IMR-90 (cell line): ENCODE data around the gene FBXO15. TPM values are rescaled to one million over a fixed set of nuclear protein-coding genes. Genes with fewer than 3 reads are reported as not detected.

Experiments used
- ATAC-seq: fragments of 200-7000 bp; cut with Tn5 transposase; 2 replicates; pipeline ENCODE4 v1.9.1; 2020; ENCODE audit warnings: low read depth, mild to moderate bottlenecking, moderate library complexity
- BruUV-seq: library from RNA; stranded (reverse); fragments of 400-500 nt; replicated peaks from 2 replicates; lab custom pipeline; 2021; lab: Mats Ljungman, UMichigan
- CTCF ChIA-PET: fragments of 300-600 bp; formaldehyde crosslinking; extraction: SDS; loops from one replicate; lab custom pipeline; 2021; ENCODE audit warnings: antibody characterized with exemption; lab: Yijun Ruan, JAX
- POLR2A ChIA-PET: fragments of 300-600 bp; sonication (Branson Sonifier 250); formaldehyde crosslinking; loops from one replicate; lab custom pipeline; 2022; ENCODE audit warnings: antibody characterized with exemption; ENCODE audit not compliant: unreplicated experiment; lab: Charles Lee
- DNase-seq: peaks from one replicate; pipeline ENCODE4 v3.0.0; 2013
- H2AFZ ChIP-seq: replicated peaks from 2 replicates; pipeline ENCODE3; 2013; ENCODE audit warnings: low read length, mild to moderate bottlenecking; ENCODE audit not compliant: poor library complexity
- H2AK5ac ChIP-seq: 2 replicates; pipeline ENCODE4 v1.6.1; 2013; ENCODE audit warnings: low read depth, low read length, inconsistent platforms
- H2AK9ac ChIP-seq: replicated peaks from 2 replicates; pipeline ENCODE3; 2013; ENCODE audit warnings: mild to moderate bottlenecking, low read depth, low read length, moderate library complexity; ENCODE audit not compliant: poor library complexity
- H2BK120ac ChIP-seq: 2 replicates; pipeline ENCODE4 v1.6.1; 2013; ENCODE audit warnings: low read depth, low read length, inconsistent platforms
- H2BK15ac ChIP-seq: 3 replicates; pipeline ENCODE4 v1.6.1; 2013; ENCODE audit warnings: low read depth, low read length, inconsistent platforms
- H2BK20ac ChIP-seq: 2 replicates; pipeline ENCODE4 v1.6.1; 2013; ENCODE audit warnings: low read depth, mild to moderate bottlenecking, inconsistent platforms, low read length, moderate library complexity
- H2BK5ac ChIP-seq: 2 replicates; pipeline ENCODE4 v1.6.1; 2013; ENCODE audit warnings: mild to moderate bottlenecking, low read depth, low read length, inconsistent platforms; ENCODE audit not compliant: poor library complexity, severe bottlenecking
- H3K14ac ChIP-seq: replicated peaks from 2 replicates; pipeline ENCODE4 v1.6.1; 2013; ENCODE audit warnings: low read depth, low read length, inconsistent platforms
- H3K18ac ChIP-seq: 2 replicates; pipeline ENCODE4 v1.6.1; 2013; ENCODE audit warnings: low read depth, low read length, control low read depth
- H3K23ac ChIP-seq: 2 replicates; pipeline ENCODE4 v1.6.1; 2013; ENCODE audit warnings: low read depth, low read length, inconsistent platforms
- H3K27ac ChIP-seq: 2 replicates; pipeline ENCODE4 v1.5.1; 2013; ENCODE audit warnings: mild to moderate bottlenecking, control low read depth, low read length; ENCODE audit not compliant: insufficient read depth
- H3K27me3 ChIP-seq: 2 replicates; pipeline ENCODE4 v1.6.1; 2013; ENCODE audit warnings: low read length; ENCODE audit not compliant: control insufficient read depth, insufficient read depth
- H3K36me3 ChIP-seq: 2 replicates; pipeline ENCODE4 v1.6.1; 2013; ENCODE audit warnings: low read length, mixed read lengths; ENCODE audit not compliant: control insufficient read depth, insufficient read depth
- H3K4ac ChIP-seq: 2 replicates; pipeline ENCODE4 v1.6.1; 2013; ENCODE audit warnings: low read depth, low read length, inconsistent platforms
- H3K4me1 ChIP-seq: 2 replicates; pipeline ENCODE4 v1.6.1; 2013; ENCODE audit warnings: low read length, mixed read lengths; ENCODE audit not compliant: control insufficient read depth, insufficient read depth
- H3K4me2 ChIP-seq: 2 replicates; pipeline ENCODE4 v1.6.1; 2013; ENCODE audit warnings: low read depth, mild to moderate bottlenecking, control low read depth, low read length, moderate library complexity
- H3K4me3 ChIP-seq: 2 replicates; pipeline ENCODE4 v1.5.1; 2013; ENCODE audit warnings: low read depth, mild to moderate bottlenecking, control low read depth, low read length, moderate library complexity; ENCODE audit not compliant: insufficient read depth
- H3K56ac ChIP-seq: 2 replicates; pipeline ENCODE4 v1.6.1; 2013; ENCODE audit warnings: low read length, inconsistent platforms; ENCODE audit not compliant: insufficient read depth; ENCODE audit errors: extremely low read depth
- H3K79me1 ChIP-seq, 2 experiments: 2 replicates each; pipeline ENCODE4 v1.6.1; 2013; ENCODE audit warnings: low read length in 2 of 2, inconsistent platforms in 1 of 2, low read depth in 1 of 2
- H3K9ac ChIP-seq: 2 replicates; pipeline ENCODE4 v1.6.1; 2013; ENCODE audit warnings: low read depth, low read length, control low read depth
- H3K9me1 ChIP-seq: 2 replicates; pipeline ENCODE4 v1.6.1; 2013; ENCODE audit warnings: low read length, inconsistent platforms; ENCODE audit not compliant: insufficient read depth
- H3K9me3 ChIP-seq: 2 replicates; pipeline ENCODE4 v1.6.1; 2013; ENCODE audit warnings: low read length; ENCODE audit not compliant: control insufficient read depth, insufficient read depth
- H4K20me1 ChIP-seq: 2 replicates; pipeline ENCODE4 v1.6.1; 2013; ENCODE audit warnings: low read length, inconsistent platforms; ENCODE audit not compliant: insufficient read depth
- H4K5ac ChIP-seq: 2 replicates; pipeline ENCODE4 v1.6.1; 2013; ENCODE audit warnings: mild to moderate bottlenecking, low read depth, low read length, control low read depth
- H4K8ac ChIP-seq, 2 experiments: 2 replicates each; pipeline ENCODE4 v1.6.1; 2013; ENCODE audit warnings: low read depth in 2 of 2, low read length in 2 of 2, control low read depth in 1 of 2, inconsistent platforms in 1 of 2
- H4K91ac ChIP-seq: 2 replicates; pipeline ENCODE4 v1.6.1; 2013; ENCODE audit warnings: low read depth, low read length, inconsistent platforms; ENCODE audit not compliant: insufficient read depth
- BHLHE40 ChIP-seq: fragments of 150-350 bp; IDR thresholded peaks from 2 replicates; pipeline ENCODE4 v1.6.1; 2016; ENCODE audit warnings: mild to moderate bottlenecking, low read depth, low read length
- CEBPB ChIP-seq: IDR thresholded peaks from 2 replicates; pipeline ENCODE4 v1.6.1; 2012; ENCODE audit warnings: low read depth, low read length, improper control_type of control experiment
- CHD1 ChIP-seq: IDR thresholded peaks from 2 replicates; pipeline ENCODE4 v1.6.1; 2012; ENCODE audit warnings: low read depth, low read length, improper control_type of control experiment
- ELK1 ChIP-seq: fragments of 150-350 bp; IDR thresholded peaks from 2 replicates; pipeline ENCODE4 v1.6.1; 2016; ENCODE audit warnings: low read depth, mild to moderate bottlenecking, low read length, moderate library complexity, borderline replicate concordance
- FOS ChIP-seq: fragments of 150-350 bp; IDR thresholded peaks from 2 replicates; pipeline ENCODE4 v1.6.1; 2016; ENCODE audit warnings: low read depth, low read length
- MAFK ChIP-seq: IDR thresholded peaks from 2 replicates; pipeline ENCODE4 v1.6.1; 2012; ENCODE audit warnings: low read depth, low read length, improper control_type of control experiment
- MAZ ChIP-seq: IDR thresholded peaks from 2 replicates; pipeline ENCODE4 v1.6.1; 2012; ENCODE audit warnings: low read depth, mild to moderate bottlenecking, low read length, improper control_type of control experiment, moderate library complexity, borderline replicate concordance
- MXI1 ChIP-seq: IDR thresholded peaks from 2 replicates; pipeline ENCODE4 v1.6.1; 2012; ENCODE audit warnings: low read depth, mild to moderate bottlenecking, low read length, moderate library complexity, borderline replicate concordance
- NFE2L2 ChIP-seq: fragments of 150-350 bp; IDR thresholded peaks from 2 replicates; pipeline ENCODE4 v1.6.1; 2016; ENCODE audit warnings: low read depth, mild to moderate bottlenecking, low read length
- POLR2A ChIP-seq: IDR thresholded peaks from 2 replicates; pipeline ENCODE4 v1.6.1; 2012; ENCODE audit warnings: mild to moderate bottlenecking, low read depth, low read length
- RAD21 ChIP-seq: IDR thresholded peaks from 2 replicates; pipeline ENCODE4 v1.6.1; 2012; ENCODE audit warnings: low read length, improper control_type of control experiment
- RCOR1 ChIP-seq: IDR thresholded peaks from 2 replicates; pipeline ENCODE4 v1.6.1; 2012; ENCODE audit warnings: mild to moderate bottlenecking, low read length, improper control_type of control experiment; ENCODE audit not compliant: insufficient replicate concordance
- RFX5 ChIP-seq: IDR thresholded peaks from 2 replicates; pipeline ENCODE4 v1.8.0; 2012; ENCODE audit warnings: low read depth, mild to moderate bottlenecking, low read length, moderate library complexity
- SMC3 ChIP-seq: fragments of 150-350 bp; IDR thresholded peaks from 2 replicates; pipeline ENCODE4 v1.6.1; 2016; ENCODE audit warnings: low read depth, mild to moderate bottlenecking, antibody characterized with exemption, low read length, moderate library complexity
- USF2 ChIP-seq: fragments of 150-350 bp; IDR thresholded peaks from 2 replicates; pipeline ENCODE4 v1.6.1; 2017; ENCODE audit warnings: mild to moderate bottlenecking, antibody characterized with exemption, low read length, low read depth
- WGBS, 2 experiments: methylation state at CpG; one replicate each; pipeline versions ENCODE4 v1.1.5 to v1.1.7; 2013; ENCODE audit warnings: missing lambda C conversion rate in 2 of 2; ENCODE audit not compliant: insufficient read length in 1 of 2; ENCODE audit errors: extremely low coverage in 2 of 2; 5-methylcytosine and 5-hydroxymethylcytosine counted together
- dilution Hi-C: fragments of 300-500 bp; cut with HindIII; formaldehyde crosslinking; loops from one replicate; pipeline ENCODE4 v1.14.3; 2018; ENCODE audit warnings: low sequenced_read_pairs; ENCODE audit not compliant: unreplicated experiment
- in situ Hi-C: fragments of 300-500 bp; cut with MboI; formaldehyde crosslinking; loops from 3 replicates; pipeline ENCODE4 v1.14.3; 2019; ENCODE audit warnings: low sequenced_read_pairs, inconsistent platforms, mixed read lengths
- intact Hi-C: fragments of 100-400 bp; cut with micrococcal nuclease; formaldehyde crosslinking; loops from 2 replicates; pipeline ENCODE4 v1.10.0; 2022
- polyA plus RNA-seq, 3 experiments: library from polyadenylated mRNA; depleted of rRNA; stranded (reverse); fragments of >200 nt; gene quantifications; 2 replicates each; pipeline ENCODE4 v1.2.3, GENCODE V29; 2012; ENCODE audit warnings: low replicate concordance in 1 of 3
- total RNA-seq: library from RNA; depleted of rRNA; stranded (reverse); fragments of >200 nt; gene quantifications from 2 replicates; pipeline ENCODE4 v1.2.3, GENCODE V29; 2012
- TF ChIP-seq, protein P1 (sequence below): conservative IDR thresholded peaks from 2 replicates; pipeline ENCODE4 v1.5.1; 2012; ENCODE audit warnings: mild to moderate bottlenecking, low read depth, low read length, improper control_type of control experiment

FBXO15 gene
- total and polyA plus RNA-seq, 2 of the 4 experiments (the other 2 are of a cell fraction): 0.90 to 2.0 TPM

GRCh38 chr18:74140582-74140981 lies 7.1 kb downstream of the FBXO15 start:
- Histone ChIP-seq H3K4ac (peak overlapping the region; percentile 85), H3K4me3 (no peak overlapping the region), H3K9me3 (no peaks in the 10 kb centered on the region), H4K5ac (peak overlapping the region; percentile 58; the same call in 1 of the 2 replicates), H4K91ac (peak overlapping the region; percentile 41; the same call in 1 of the 2 replicates), H3K14ac (peak overlapping the region; percentile 41), H2BK15ac (peak overlapping the region; percentile 90; the same call in 2 of the 3 replicates), H3K9ac (no peak overlapping the region), H2BK120ac (peak overlapping the region; percentile 85), H2AK5ac (peak overlapping the region; percentile 85), H3K4me2 (no peak overlapping the region), H3K56ac (no peak overlapping the region), H3K36me3 (no peaks in the 10 kb centered on the region), H3K27ac (peak overlapping the region; percentile 49; the same call in 1 of the 2 replicates), H4K20me1 (no peaks in the 10 kb centered on the region), H3K4me1 (peaks cover 22% of the 10 kb centered on the region), H3K23ac (peak overlapping the region; percentile 83; the same call in 1 of the 2 replicates), H2AFZ (no peak overlapping the region), H3K18ac (peak overlapping the region; percentile 83; the same call in 1 of the 2 replicates), H3K9me1 (peaks cover 4% of the 10 kb centered on the region; the same call in 1 of the 2 replicates), H3K27me3 (no peaks in the 10 kb centered on the region), H2BK20ac (peak overlapping the region; percentile 80), H3K79me1 (peaks cover 0 to 2% of the 10 kb centered on the region in 2 experiments; a peak in 1 of 4 replicates), H2AK9ac (no peak overlapping the region), H4K8ac (peak overlapping the region in 1 of 2 experiments; percentile 76; a peak in 2 of 4 replicates), H2BK5ac (peak overlapping the region; percentile 95)
- intact Hi-C loops: loop anchor here (10.0 kb wide), 1 partner anchor 456 kb away; no protein-coding TSS in a partner anchor
- CTCF ChIA-PET: interaction anchor here (1.1 to 1.4 kb wide), 2 partner anchors 24 to 58 kb away, joined by 4 to 5 read pairs; no protein-coding TSS in a partner anchor
- ATAC-seq (no peak), DNase-seq (no peak)
- POLR2A ChIA-PET: interaction anchor here (1.1 kb wide), 1 partner anchor 989 kb away, joined by 4 read pairs; no protein-coding TSS in a partner anchor
- BruUV-seq: no TSS peak
- dilution Hi-C loops: no loop called here
- in situ Hi-C loops: no loop called here
- TF ChIP-seq MAZ: no peak
- TF ChIP-seq SMC3: no peak
- TF ChIP-seq, protein P1, sequence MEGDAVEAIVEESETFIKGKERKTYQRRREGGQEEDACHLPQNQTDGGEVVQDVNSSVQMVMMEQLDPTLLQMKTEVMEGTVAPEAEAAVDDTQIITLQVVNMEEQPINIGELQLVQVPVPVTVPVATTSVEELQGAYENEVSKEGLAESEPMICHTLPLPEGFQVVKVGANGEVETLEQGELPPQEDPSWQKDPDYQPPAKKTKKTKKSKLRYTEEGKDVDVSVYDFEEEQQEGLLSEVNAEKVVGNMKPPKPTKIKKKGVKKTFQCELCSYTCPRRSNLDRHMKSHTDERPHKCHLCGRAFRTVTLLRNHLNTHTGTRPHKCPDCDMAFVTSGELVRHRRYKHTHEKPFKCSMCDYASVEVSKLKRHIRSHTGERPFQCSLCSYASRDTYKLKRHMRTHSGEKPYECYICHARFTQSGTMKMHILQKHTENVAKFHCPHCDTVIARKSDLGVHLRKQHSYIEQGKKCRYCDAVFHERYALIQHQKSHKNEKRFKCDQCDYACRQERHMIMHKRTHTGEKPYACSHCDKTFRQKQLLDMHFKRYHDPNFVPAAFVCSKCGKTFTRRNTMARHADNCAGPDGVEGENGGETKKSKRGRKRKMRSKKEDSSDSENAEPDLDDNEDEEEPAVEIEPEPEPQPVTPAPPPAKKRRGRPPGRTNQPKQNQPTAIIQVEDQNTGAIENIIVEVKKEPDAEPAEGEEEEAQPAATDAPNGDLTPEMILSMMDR: no peak
- no peak for TF ChIP-seq USF2
- no peak for TF ChIP-seq CHD1
- TF ChIP-seq POLR2A: no peak
- TF ChIP-seq CEBPB: no peak
- TF ChIP-seq RCOR1: no peak
- TF ChIP-seq NFE2L2: no peak
- TF ChIP-seq FOS: no peak
- no peak for TF ChIP-seq MAFK
- TF ChIP-seq ELK1: no peak
- no peak for TF ChIP-seq MXI1
- no peak for TF ChIP-seq RAD21
- TF ChIP-seq RFX5: no peak
- TF ChIP-seq BHLHE40: no peak
- no CpG with 5 or more reads among the region's 1 CpG for WGBS, 2 experiments
